Glomerular endothelial cell (primary cell): ENCODE results near the gene NDUFA11. TPM values are rescaled to one million over a fixed set of nuclear protein-coding genes. Genes with fewer than 3 reads are reported as not detected.

ENCODE experiments used
- DNase-seq: peaks from one replicate; pipeline ENCODE4 v3.0.0-alpha.2; 2011; ENCODE audit warnings: low read depth, low spot score; ENCODE audit errors: extremely low read depth
- total RNA-seq: library from RNA; depleted of rRNA; stranded (reverse); fragments of >200 nt; gene quantifications from 2 replicates; pipeline ENCODE4 v1.2.3, GENCODE V29; 2015

The NDUFA11 gene
- total RNA-seq, 1 donor from 2014 or later = 251 TPM

- DNase-seq = no peak
Observed at GRCh38 chr19:5910638-5910907, 7.0 kb upstream of the NDUFA11 start.

DNA sequence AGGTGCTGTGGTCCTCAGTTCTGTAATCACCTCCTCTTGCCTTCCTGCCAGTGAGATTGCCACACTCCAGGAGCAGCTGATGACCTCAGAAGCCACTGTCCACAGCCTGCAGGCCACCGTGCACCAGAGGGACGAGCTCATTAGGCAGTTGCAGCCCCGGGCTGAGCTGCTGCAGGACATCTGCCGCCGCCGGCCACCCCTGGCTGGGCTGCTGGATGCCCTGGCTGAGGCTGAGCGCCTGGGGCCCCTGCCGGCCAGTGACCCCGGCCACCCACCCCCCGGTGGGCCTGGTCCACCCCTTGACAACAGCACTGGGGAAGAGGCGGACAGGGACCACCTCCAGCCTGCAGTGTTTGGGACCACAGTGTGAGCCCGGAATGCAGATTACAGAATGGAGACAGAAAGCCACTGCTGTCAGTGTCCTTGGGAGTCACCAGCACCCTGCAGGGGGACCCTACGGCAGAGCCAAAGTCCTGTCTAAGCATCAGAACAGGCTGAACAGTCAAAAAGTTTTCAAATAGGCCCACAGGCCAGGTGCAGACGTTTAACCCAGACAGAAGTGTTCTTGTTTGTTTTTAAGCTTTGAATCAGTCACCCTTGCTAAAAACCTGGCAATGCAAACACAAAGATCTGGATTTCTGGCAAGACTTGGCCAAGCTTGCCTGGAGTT, 5.3 kb upstream of the NDUFA11 start:
- DNase-seq = no peak

DNA sequence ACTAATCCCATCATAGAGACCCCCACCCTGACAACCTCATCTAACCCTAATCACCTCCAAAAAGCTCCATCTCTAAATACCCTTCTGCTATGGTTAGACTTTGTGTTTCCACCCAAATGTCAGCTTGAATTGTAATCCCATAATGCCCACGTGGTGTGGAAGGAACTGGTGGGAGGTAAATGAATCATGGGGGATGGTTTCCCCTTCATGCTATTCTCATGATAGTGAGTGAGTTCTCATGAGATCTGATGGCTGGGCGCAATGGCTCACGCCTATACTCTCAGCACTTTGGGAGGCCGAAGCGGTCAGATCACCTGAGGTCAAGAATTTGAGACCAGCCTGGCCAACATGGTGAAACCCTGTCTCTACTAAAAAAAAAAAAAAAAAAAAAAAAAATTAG, 3.7 kb upstream of the NDUFA11 start:
- no peak for DNase-seq

DNA sequence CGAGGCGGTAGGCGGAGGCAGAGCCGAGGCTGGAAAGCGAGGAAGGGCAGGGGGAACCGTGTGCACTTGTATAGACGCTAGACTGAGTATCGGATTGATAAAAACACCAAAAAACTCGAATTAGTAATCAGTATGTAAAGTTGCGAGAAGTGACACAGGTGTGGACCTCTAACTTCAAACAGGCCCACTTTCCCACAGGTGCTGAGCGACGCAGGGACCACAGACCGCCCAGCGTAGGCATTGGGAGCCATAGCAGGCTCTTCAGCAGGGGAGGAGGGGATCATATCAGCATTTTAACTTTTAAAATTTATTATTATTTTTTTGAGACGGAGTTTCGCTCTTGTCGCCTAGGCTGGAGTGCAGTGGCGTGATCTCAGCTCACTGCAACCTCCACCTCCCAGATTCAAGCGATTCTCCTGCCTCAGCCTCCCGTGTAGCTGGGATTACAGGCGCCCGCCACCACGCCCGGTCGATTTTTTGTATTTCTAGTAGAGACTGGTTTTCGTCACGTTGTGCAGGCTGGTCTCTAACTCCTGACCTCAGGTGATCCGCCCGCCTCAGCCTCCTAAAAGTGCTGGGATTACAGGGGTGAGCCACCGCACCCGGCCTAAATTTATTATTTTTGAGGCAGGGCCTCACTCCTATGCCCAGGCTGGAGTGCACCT, 1.7 kb upstream of the NDUFA11 start:
- DNase-seq = no peak

- peak; percentile 99 for DNase-seq
Observed at GRCh38 chr19:5904352-5905113, 943 bp upstream of the NDUFA11 start, which contains the start of gene VMAC. VMAC (plus strand) TSS chr19:5904872; CDS start chr19:5904891, 19 bp downstream.

GRCh38 chr19:5903056-5903623, 450 bp downstream of the NDUFA11 start:
- no peak for DNase-seq

DNA sequence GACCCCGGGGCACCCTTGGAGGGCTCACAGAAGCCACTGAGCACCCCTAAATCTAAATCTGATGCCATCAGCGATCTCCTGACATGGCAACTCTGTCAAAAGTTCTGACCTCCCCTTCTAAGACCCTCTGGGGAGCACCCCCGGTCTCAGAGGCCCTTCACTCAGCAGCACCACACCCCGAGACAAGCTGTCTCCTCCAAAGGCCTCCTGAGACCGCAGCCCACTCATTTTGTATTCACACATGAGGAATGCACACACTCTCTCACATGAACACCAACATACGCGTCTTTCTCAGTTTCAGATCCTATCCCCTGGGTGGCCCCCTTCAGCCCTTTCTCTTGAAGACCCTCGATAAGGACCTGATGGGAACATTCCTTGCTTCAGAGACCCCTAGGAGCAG, 2.6 kb downstream of the NDUFA11 start:
- DNase-seq = no peak

GRCh38 chr19:5899728-5900526, 3.7 kb downstream of the NDUFA11 start:
- DNase-seq = no peak

DNA sequence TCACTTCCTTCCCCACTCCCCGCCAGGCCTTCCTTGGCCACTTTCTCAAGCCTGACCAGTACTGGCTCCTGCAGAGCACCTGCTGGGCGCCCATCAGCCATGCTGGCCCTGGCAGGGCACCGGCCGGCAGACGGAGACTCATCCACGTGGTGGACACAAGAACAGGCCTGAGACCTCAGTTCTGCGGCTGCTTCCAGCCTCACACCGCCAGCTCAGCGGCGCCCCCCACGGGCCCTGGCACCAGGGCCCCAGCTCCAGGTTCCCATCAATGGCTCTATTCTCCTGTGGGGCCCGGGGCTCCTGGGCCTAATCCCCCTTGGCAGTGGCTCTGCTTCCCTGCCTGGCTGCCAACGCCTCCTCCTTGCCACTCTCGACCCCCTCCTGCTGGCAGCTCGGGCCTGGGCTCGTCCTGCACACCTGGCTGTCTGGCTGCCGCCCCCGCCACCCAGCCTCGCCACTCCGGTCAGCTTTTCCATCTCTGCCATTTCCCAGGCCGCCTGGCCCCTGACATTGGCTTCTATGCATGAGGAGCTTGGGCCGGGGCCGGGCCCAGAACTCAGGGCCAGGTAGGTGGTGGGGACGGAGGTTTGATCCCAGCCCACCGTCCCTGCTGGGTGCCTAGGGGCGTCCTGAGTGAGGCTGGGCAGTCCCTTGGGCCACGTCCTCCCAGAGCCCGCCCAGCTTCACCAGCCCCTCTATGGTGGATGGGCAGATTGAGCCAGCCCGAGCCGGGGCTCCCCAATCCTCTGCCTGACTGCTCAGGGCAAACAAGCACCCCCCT, 6.2 kb downstream of the NDUFA11 start:
- DNase-seq = no peak

DNA sequence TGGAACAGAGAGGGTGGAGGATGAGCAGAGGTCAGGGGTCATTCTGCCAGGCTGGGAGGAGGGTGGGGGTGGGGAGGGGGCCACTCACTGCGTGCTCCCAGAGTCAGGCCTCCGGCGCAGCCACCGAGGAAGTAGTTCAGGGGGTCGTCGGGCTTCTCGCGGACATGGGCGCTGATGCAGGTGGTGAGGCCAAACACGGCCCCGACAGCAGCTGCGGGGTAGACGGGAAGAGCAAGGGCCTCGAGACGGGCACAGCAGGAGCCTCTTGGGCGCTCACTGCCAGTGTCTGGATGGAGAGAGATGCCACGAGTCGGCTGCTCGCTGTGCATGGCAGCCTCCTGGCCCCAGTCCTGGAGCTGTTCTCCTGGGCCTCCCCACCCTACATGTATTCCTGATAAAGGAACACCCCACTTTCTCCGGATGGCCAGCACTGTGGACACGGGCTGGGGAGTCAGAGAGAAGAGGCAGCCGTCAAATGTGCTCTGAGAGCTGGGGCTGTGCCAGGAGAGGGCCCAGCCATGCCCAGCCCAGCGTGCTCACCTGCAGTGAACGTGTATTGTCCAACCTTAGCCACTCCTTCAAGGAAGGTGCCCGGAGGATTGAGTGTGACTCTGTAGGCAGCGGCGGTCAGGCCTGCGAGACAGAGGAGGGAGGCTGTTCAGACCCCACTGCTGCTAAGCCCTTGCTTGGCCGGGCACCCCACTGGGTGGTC, 7.1 kb downstream of the NDUFA11 start:
- no peak for DNase-seq

- no peak for DNase-seq
Observed at GRCh38 chr19:5895890-5896289, 7.7 kb downstream of the NDUFA11 start.

DNA sequence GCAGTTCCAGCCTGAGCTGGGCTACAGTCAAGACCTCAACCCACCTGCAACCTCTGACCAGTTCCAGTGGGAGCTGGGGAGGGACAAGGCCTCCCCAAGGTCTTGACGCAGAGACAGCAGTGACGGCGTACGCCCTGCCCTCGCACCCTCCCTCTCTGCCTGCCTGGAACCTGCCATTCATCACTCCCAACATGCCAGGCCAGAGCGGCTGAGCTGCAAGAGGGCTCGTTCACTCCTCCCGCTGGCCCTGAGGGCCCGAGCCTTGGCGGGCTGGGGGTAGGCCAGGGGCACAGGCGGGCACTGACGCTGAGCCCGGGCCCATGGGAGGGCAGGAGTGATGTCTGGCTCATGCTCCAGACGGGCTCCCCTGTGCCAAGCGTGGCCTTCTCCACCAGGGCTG, 8.2 kb downstream of the NDUFA11 start:
- no peak for DNase-seq

DNA sequence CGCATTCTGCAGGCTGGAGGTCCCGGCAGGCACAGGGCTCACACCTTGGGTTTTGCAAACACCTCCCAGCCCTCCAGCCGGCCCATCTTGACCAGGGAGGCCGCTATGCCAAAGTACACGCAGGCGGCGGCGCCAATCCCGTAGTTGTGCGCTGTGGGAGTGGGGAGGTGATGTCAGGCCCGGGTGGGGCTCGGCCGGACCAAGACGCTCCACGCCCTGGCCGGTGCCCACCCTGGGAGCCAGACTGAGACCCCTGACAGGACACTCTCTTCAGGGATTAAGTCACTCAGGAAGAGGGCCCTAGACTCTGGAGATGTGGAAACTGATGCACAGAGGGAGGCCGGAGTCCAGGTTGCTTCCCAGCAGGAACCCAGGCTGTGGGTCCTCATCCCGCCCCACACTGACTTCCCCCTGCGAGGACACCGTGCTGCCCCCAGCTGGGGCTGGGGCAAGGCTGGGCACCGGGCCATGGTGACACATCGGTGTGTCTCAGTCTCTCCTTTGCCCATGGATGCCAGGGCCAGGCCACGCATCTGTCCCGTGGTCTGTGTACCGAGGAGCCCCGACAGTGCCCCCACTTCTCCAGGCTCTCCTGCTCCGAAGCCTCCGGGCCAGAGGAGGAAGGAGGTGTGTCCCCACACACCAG, 8.8 kb downstream of the NDUFA11 start:
- DNase-seq = no peak

DNA sequence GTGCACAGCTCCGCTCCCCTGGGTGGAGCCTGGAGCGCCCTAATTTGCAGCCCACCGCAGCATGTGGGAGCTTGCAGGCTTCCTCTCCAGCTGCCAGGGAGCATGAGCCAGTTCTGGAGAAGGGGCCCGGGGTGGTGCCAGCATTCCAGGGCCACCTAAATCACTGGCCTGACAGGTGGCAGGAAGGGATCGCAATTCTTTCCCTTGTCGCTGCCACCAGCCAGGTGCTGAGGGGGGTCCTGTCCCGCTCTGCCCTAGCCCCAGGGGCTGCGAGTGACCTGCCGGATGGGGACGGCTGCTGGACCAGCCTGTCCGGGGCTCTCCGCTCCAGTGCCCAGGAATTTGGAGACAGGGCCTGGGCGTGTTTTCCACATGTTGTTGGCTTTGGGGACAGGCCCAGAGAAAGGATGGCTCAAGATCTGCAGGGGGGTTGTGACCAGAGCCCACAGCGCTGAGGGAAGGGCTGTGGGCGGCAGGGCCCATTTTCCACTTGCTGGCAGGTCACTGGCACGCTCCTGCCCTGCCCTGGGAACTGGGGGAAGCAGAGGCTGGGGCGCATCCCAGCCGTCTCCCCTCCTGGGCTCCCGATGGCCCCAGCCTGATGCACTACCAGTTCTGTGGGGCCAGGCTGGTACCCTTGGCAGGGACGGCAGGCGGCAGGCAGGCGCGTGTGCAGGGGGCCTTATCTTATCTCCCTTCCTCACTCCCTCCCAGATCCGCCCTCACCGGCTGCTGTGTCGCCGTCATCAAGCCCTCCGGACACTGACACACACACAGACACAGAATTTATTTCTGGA, 9.5 kb downstream of the NDUFA11 start:
- no peak for DNase-seq

GRCh38 chr19:5893296-5893903, 10.2 kb downstream of the NDUFA11 start:
- DNase-seq = no peak

DNA sequence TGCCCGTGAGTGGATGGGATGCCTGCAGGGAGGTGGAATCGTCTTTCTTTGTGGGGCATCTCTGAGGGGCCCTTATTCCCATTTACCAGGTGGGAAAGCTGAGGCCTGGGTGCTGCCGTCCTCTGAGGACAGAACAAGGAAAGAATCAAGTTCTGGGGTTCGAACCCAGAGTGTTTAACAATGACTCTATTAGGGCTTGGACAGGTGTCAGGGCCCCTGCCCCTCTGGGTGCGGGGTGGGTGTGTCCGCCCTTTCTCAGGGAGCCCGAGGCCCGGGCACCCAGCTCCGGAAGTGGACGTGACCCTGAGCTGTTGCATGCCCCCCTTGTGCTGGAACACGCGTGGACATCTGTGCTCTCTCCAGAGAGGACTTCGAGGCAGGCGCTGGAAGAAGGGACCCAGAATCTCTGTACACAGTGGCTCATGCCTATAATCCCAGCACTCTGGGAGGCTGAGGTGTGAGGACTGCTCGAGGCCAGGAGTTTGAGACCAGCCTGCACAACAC, 10.8 kb downstream of the NDUFA11 start:
- no peak for DNase-seq

DNA sequence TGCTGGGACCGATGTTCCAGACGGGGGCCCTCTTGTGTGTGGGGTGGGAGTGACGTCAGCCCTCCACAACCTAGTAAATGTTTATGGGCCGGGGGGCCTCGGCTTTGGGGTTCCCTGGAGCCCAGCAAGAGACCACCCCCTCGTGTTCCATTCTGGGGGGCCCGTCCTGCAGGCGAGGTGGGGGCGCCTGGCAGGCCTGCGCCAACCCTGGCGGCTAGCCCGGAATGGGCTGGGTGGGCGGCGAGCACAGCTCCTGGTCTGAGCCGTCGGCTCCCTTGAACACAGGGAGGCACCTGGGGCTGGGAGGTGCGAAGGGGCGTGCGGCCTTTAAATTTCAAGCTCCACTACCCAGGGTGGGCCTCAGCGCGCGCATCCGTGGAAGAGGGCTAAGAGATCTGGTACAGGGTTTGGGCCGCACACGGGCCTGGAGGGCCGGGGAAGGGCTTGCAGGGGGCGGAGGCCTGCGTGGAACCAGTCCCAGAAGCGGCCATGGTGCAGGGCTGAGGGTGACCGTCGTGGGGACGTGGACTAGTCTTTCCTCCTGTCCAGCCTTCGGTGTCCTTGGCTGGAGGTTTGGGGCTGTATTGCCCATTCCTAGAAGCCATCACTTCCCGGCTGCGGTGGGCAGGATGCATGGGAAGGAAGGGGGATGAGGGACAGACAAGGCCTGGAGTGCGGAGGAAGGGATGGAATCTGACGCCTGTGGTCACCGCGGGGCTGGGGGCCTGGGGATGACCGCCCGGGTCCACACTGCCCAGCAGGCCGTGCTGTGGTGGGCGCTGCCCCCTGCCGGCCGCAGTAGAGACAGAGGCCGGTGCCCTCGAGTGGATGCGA, 11.4 kb downstream of the NDUFA11 start:
- no peak for DNase-seq
